ENCODE measurements around the gene INPP5B.
A peak's percentile ranks its signal among the peaks of the same experiment; 100 is the strongest.
"Not testable (repeated sequence)": the region's sequence is repeated elsewhere in the genome, so short reads cannot be mapped to it uniquely, and the experiment has no call there.

Gene INPP5B

DNA sequence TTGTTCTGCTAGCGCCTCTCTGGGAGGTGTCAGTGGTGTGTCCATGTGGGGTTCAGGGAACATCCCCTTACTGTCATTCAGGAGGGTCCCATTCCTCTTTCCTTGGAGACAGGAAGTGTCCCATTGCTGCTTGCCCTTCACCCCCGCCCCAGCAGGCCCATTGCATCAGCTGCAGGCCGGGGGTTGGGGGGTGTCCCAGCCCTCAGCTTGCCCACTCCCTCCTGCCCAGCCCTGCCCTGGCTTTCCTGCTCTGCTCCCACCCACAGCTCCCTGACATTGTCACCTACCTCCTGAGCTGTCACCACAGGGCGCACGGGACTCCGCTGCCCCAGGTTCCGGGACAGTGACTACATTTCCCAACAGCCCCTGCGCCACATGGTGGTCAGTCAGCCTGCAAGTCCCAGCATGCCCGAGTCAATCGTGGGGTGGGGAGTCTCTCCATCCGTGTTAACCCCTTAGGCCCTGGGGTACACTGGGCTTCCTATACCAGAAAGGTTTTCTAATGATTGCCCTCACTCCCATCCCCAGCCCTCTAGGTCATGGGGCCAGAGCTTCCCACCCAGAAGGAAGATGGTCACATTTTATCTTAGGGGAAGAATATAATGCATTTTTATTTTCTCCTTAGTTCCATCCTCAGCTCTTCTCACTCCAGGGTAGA lies at the start of gene INPP5B:
TSS of gene INPP5B (minus strand) at position 351 of the 658 bp plus-strand sequence. CDS start 745 bp downstream, outside the sequence.
- DNase-seq (ENCODE audit: low read depth in 1 of 2, low spot score in 1 of 2): peak; percentile 45 to 73

DNA sequence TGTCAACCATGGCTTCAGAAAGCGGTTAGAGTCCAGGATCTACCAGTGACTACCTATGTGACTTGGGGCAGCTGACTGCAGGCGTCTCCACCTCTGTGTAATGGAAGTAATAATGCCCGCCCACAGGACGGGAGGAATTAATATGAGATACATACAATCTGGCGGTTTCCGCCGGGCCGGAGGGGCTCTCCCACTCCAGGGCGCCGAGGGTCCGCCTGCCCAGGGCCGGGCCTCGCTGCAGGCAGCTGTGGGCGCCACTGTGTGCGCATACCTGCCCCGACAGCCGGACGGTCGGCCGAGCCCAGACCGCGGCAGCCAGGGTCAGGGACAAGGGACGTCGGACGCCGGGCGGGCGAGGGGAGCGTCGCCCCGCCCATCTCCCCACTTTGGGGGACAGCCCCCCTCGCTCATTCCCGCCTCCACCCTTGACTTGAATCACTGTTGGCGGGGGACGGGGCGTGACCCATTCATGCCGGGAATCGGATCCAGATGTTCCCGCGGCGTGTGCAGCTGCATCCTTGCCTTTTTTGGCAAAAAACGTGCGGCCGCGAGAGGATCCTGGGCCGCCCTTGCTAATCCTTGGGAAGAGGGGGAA lies 49.0 kb upstream of the INPP5B start:
- no peak for DNase-seq (ENCODE audit: low read depth in 1 of 2, low spot score in 1 of 2)

GRCh38 chr1:37994886-37995566 lies 48.2 kb upstream of the INPP5B start:
- DNase-seq (ENCODE audit: low read depth in 1 of 2, low spot score in 1 of 2): no peak

- DNase-seq (ENCODE audit: low read depth in 1 of 2, low spot score in 1 of 2): peak in 1 of 2 donors; percentile 31
Measured at GRCh38 chr1:37989361-37989930, 42.6 kb upstream of the INPP5B start.

- no peak for DNase-seq (ENCODE audit: low read depth in 1 of 2, low spot score in 1 of 2)
Measured at GRCh38 chr1:37987679-37988078, 40.8 kb upstream of the INPP5B start.

GRCh38 chr1:37983546-37983945 lies 36.7 kb upstream of the INPP5B start:
- no peak for DNase-seq (ENCODE audit: low read depth in 1 of 2, low spot score in 1 of 2)

DNA sequence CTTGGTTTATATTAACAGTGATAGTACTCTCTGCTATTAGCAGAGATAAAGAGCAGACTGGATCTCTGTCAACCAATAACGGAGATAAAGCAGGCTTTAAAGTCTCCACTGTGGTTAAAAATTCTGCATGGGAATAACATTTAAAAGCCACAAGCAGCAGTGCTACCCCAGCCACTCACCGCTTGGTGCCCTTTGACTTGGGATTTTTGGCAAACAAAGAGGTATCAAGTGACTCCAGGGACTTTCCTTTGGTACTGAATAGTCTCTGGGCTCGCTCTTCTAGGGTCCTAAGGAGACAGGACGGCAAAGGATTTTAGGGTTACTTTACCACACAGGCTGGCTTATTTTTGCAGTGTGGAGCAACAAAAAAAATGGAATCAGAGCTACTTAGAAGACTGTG lies 31.7 kb upstream of the INPP5B start:
- no peak for DNase-seq (ENCODE audit: low read depth in 1 of 2, low spot score in 1 of 2)

DNA sequence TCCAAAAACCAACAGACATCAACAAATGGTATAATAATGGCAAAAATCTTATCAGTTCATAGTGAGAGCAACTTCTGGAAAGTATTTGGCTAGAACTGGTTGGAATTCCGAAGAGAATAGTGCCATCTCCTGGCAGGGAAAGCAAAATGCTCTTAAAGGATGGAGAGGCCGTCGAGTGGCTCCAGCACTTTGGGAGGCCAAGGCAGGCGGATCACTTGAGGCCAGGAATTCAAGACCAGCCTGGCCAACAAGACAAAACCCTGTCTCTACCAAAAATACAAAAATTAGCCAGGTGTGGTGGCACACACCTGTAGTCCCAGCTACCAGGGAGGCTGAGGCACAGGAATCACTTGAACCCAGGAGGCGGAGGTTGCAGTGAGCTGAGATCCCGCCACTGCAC lies 28.2 kb upstream of the INPP5B start:
- not testable (repeated sequence) for DNase-seq (ENCODE audit: low read depth in 1 of 2, low spot score in 1 of 2)

- no peak for DNase-seq (ENCODE audit: low read depth in 1 of 2, low spot score in 1 of 2)
Measured at GRCh38 chr1:37974567-37974966, 27.7 kb upstream of the INPP5B start.

- not testable (repeated sequence) for DNase-seq (ENCODE audit: low read depth in 1 of 2, low spot score in 1 of 2)
Measured at GRCh38 chr1:37973684-37974083, 26.8 kb upstream of the INPP5B start.

DNA sequence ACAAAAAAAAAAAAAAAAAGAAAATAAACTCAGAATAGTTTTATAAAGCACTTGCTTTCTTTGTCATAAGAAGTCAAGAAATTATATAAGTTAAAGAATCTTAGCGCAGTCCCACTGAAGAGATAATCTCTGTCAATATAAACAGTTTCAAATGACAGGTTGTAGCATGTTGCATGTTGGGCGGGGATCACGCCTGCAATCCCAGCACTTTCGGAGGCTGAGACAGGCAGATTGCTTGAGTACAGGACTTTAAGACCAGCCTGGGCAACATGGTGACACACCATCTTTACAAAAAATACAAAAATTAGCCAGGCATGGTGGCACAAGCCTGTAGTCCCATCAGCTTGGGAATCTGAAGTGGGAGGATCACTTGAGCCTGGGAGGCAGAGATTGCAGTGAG lies 18.4 kb upstream of the INPP5B start:
- DNase-seq (ENCODE audit: low read depth in 1 of 2, low spot score in 1 of 2): no peak

DNA sequence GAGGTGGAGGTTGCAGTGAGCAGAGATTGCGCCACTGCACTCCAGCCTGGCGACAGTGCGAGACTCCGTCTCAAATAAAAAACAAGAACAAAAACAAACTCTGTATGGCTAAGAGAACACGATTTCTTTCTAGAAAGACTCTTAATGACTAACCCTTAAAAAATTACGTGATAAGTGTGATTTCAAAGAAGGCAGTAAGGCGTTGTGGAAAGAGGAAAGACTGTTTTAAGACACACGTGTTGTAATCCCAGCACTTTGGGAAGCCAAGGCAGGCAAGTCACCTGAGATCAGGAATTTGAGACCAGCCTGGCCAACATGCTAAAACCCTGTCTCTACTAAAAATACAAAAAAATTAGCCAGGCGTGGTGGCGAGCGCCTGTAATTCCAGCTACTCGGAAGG lies 17.3 kb upstream of the INPP5B start:
- not testable (repeated sequence) for DNase-seq (ENCODE audit: low read depth in 1 of 2, low spot score in 1 of 2)

- DNase-seq (ENCODE audit: low read depth in 1 of 2, low spot score in 1 of 2): no peak
Measured at GRCh38 chr1:37958690-37959089, 11.8 kb upstream of the INPP5B start.

GRCh38 chr1:37955685-37956084 lies 8.8 kb upstream of the INPP5B start:
- no peak for DNase-seq (ENCODE audit: low read depth in 1 of 2, low spot score in 1 of 2)

GRCh38 chr1:37954316-37954971 lies 7.6 kb upstream of the INPP5B start:
- no peak for DNase-seq (ENCODE audit: low read depth in 1 of 2, low spot score in 1 of 2)

DNA sequence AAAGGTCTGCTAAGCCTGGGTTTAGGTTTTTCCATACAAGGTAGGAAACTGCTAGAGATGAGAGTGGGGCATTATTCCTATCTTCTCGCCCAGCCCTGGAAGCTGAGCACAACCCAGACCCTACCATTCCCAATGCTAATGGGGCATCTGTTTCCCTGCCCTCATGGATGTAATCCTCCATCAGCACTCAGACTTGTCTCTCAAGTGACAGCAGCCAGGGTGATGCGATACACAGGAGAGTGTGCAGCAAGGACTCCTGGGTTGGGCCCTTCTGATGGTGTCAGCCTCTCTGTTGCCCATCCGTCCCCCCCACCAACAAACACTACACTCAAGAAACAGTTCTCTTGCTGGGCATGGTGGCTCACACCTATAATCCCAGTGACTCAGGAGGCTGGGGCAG lies 5.9 kb upstream of the INPP5B start:
- DNase-seq (ENCODE audit: low read depth in 1 of 2, low spot score in 1 of 2): no peak

DNA sequence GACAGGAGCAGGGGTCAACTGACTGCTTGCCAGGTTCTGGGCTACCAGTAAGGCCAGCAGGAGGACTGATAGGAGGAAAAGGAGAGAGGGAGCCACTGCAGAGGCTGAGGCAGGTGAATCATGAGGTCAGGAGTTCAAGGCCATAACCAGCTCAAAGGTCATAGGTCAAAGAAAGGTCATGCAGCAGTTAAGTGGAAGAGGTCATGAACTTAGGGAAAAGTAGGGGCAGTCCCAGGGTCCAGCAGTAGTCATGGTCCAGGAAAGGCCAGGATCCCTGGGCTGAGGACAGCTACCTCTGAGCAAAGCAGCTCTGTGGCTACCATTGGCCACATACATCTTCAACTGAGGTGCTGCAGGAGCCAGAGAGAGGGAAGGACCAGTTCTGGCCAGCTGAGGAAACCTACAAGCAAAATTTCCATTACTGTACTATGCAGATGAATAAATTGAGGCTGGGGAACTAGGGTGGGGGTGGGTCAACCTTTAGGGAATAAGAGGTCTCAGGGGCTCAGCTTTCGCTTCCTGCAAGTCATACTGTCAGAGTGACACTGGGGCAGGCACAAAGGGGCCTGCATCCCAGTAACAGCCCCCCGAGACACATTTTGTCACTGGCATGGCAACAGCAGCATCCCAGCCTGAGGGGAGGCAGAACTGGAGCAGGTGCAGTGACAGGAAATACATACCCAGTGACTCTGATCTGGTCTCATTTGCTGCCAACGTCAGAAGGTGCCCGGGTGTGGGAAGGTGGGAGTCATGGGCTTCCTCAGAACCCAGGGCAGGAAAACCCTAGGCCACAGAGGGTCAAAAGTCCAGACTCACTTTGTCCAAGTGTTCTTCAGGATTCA lies 5.2 kb upstream of the INPP5B start:
- DNase-seq (ENCODE audit: low read depth in 1 of 2, low spot score in 1 of 2): no peak

GRCh38 chr1:37951041-37951782 lies 4.4 kb upstream of the INPP5B start:
- DNase-seq (ENCODE audit: low read depth in 1 of 2, low spot score in 1 of 2): no peak

DNA sequence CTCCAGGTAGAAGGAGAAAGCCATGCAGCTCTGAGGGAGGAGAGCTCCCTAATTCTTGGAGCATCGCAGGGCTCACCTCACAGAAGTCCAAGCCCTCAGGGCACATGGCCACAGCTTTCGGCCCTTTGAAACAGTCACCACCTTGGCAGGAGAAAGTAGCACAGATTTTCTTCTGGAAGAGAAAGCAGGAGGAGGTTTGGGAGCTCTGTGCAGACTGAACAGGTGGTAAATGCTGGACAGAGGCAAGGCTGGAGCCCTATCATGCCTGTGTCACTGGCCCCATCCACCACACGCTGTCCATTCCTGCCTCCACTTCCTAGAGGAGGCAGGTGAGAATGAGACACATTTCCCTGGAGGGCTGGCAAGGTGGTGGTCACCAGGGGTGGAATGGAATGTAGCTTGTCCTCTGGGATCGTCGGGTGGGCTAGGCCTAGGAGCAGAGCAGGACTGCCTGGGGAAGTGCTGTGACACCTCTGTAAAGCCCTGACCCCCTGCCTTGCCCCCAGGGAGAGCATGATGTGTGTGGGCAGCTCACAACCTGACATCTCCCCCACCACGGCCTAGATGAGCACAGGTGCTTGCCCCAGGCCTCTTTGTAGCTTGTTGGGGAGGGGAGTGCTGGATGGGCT lies 2.8 kb upstream of the INPP5B start:
- no peak for DNase-seq (ENCODE audit: low read depth in 1 of 2, low spot score in 1 of 2)

DNA sequence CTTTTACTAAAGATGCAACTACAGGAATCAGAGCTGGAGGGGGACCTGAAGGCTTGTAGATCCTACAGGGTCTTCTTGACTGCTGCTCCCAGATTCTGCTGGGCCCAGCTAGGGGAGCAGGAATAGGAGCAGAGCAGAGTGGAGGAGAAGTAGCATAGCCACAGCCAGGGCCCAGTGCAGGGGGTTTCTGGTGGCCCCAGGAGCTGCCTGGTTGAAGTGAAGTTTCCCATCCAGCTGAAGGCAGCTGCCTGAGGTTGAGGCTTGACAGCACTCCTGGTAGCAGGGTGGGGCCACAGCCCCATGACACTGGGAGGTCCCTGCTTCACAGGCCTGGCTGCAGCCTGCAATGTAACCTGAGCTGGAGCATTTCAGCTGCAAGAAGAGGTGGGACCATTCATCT lies 2.0 kb upstream of the INPP5B start:
- no peak for DNase-seq (ENCODE audit: low read depth in 1 of 2, low spot score in 1 of 2)

Data from activated CD4-positive, alpha-beta T cell treated with anti-CD3 and anti-CD28 coated beads, Interleukin-2, amount 50 U/mL, for 24 hours (primary cell).